ENCODE data around the gene OLFM1. TPM values are rescaled to one million over a fixed set of nuclear protein-coding genes. Genes with fewer than 3 reads are reported as not detected.
"Not testable (repeated sequence)": the region's sequence is repeated elsewhere in the genome, so short reads cannot be mapped to it uniquely, and the experiment has no call there.

Gene OLFM1
- total RNA-seq, 1 experiment from 2014 or later, result not detected

DNA sequence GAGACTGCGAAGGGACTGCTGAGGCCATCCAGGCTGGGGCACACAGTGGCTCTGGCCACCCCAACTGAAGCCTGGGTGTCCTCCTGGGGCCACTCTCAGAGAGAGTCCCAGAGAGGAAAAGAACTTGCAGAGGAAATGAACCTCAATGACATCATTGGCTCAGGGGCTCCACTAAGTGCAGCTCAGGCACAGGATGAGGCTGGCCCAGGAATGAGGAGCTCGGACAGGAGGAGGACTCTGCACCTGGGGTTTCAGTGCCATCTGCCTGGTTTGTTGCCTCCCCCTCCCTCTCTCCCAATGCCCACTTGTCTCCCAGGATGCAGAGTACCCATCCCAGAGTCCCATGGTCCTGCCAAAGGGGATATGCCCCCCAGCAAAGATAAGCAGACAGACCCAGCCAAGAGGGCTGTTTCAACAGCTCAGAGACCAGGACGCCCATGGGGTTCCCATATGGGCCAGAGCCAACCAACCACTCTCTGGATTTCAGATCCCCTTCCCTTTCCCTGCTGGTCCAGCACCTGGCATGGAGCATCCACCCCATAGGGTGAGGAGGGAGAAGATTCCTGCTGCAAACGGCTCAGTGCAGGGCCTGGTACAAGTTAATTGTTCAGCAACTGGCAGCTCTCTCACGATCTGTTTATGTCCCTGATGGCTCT, 26.9 kb upstream of the OLFM1 start:
- no peak for DNase-seq (ENCODE audit: low spot score)

DNA sequence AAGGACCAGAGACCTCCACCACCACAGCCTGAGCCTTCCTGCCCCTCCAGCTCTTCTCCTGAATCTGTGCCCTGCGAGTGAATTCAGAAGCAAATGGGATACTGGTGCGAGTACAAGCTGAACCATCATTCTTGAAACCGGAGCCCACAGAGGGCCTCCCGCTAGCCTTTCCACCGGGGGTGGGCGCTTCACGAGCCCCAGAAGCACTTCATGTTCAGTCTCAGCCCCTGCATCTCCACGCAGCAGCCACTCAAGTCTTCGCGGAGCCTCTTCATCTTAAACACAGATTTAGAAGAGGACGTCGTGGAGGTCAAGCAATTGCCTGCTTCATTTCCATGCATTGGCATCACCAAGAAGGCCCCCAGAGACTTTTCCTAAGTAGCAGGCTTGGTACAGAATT, 26.0 kb upstream of the OLFM1 start:
- no peak for DNase-seq (ENCODE audit: low spot score)

DNA sequence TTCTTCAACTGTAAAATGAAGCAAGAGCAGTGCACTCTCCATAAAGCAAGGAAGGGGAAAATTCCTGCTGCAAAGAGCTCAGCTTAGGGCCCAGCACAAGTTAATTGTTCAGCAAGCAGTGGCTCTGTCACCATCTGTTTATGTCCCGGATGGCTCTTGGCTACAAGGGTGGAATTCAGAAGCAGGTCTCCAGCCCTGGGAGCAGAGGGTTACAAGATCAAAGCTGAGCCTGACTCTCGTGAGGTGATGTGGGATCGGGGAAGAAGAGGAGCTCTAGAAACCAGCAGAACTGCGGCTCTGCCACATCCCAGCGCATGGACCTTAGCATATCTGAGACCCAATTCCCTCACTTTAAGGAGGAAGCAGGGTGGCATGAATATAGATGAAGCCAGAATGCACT, 25.2 kb upstream of the OLFM1 start:
- DNase-seq (ENCODE audit: low spot score), result no peak

GRCh38 chr9:135063466-135063865, 24.0 kb upstream of the OLFM1 start:
- not testable (repeated sequence) for DNase-seq (ENCODE audit: low spot score)

GRCh38 chr9:135063888-135064287, 23.6 kb upstream of the OLFM1 start:
- not testable (repeated sequence) for DNase-seq (ENCODE audit: low spot score)

DNA sequence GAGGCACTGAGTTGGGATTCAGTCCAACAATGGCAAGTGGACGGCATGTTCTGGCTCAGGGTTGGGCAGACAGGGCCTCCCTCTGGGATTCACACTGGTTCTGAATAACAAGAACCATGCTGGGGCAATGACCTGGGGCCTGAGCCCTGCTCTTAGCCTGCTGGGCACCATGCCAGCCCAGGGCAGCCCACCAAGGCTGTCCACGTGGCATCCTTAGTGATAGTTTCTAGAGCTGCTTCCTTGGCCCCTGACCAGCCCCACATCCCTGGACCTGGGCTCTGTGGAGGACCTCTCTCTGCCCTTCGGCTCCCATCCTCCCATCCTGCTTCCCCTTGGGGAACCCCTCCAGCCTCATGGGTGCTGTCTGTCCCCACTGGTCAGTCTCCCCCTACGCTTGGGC, 22.3 kb upstream of the OLFM1 start:
- no peak for DNase-seq (ENCODE audit: low spot score)

DNA sequence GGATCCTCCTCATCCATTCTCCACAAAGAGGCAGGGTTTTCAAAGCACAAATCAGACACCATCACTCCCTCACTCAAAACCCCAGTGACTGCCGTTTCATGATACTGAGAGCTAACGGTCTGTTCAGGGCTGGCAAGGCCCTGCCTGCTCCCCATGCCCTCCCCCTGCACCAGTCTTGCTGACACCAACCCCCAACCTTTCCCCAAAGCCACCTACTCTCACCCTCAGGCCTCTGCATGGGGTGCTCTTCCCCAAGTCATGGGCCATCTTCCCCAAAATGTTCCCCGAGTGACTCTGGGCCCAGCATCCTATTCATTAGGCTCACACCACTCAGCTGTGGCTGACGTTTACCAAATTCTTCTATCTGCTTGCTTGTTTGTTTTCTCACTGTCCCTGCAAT, 21.7 kb upstream of the OLFM1 start:
- no peak for DNase-seq (ENCODE audit: low spot score)

DNA sequence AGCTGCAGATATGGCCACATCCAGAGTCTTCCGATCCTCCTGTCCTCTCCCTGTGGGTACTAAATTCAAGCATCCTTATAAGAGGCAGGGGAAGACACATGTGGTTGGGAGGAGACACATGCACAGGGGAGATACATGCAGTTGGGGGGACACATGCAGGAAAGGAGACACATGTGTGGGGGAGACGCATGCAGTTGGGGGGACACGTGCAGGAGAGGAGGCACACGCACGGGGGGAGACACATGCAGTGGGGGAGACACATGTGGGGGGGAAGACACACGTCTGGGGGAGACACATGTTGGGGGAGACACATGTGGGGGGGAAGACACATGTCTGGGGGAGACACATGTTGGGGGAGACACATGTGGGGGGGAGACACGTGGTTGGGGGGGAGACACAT, 21.2 kb upstream of the OLFM1 start:
- no peak for DNase-seq (ENCODE audit: low spot score)

- no peak for DNase-seq (ENCODE audit: low spot score)
Measured at GRCh38 chr9:135067096-135067710, 20.3 kb upstream of the OLFM1 start.

DNA sequence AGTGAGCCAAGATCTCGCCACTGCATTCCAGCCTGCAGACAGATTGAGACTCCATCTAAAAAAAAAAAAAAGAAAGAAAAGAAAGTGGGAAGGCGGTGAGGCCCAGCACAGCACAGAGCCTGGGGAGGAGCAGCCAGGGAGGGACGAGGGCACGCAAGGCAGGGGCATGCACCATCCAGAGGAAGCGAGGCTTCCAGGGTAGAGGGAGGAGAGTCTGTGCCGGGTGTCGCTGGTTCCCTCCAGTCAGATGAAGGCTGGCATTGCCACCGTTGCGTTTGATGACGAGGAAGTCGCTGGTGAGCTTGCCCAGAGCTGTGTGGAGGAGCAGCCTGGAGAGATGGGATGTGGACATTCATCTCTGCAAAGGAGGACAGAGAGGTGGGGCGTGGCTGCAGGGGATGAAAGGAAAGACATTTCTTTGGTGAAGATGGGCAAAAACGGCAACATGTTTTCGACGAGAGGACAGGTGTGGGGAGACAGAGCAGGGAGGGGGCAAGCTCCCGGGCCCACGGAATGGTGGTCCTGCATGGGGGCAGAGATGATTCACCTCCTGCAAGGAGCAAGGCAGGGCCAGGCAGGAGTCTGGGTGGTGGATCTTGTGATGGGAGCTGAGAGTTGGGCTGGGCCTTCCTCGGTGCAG, 18.6 kb upstream of the OLFM1 start:
- no peak for DNase-seq (ENCODE audit: low spot score)

GRCh38 chr9:135069558-135070197, 17.8 kb upstream of the OLFM1 start:
- DNase-seq (ENCODE audit: low spot score), result no peak

DNA sequence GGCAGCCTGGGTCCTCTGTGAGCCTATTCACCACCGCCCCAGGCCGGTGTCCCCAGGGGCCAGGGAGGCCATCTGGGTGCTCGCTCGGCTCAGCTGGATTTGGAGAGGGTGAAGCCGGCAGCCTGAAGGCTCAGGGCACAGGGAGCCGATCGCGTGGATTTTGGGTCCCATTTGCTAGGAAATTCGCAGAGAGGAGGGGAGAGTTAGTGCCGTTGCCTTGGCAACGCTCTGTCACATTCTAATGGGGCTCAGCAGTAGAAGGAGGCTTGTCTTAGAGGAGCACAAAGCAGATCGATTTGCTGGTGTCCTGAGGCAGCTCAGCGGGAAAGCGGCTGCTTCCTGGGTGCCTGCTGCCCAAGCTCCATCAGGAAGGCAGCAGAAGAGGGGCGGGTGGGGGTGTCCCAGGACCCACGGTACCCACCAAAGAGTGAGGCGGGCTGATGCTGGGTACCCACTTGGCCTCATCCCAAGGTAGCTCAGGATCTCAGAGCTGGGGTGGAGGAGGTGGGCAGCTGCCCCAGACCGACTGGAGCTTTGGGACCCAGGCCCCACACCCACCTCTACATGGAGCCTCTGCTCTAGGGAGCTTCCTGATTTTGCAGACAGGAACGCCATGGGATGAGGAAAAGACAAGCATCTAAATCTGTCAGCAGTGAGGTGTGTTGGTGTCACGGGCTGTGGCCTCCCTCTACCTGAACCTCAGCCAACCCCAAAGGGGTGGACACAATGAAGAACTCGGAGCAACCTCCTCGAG, 17.1 kb upstream of the OLFM1 start:
- DNase-seq (ENCODE audit: low spot score), result no peak

- DNase-seq (ENCODE audit: low spot score), result no peak
Measured at GRCh38 chr9:135070964-135071735, 16.3 kb upstream of the OLFM1 start.

DNA sequence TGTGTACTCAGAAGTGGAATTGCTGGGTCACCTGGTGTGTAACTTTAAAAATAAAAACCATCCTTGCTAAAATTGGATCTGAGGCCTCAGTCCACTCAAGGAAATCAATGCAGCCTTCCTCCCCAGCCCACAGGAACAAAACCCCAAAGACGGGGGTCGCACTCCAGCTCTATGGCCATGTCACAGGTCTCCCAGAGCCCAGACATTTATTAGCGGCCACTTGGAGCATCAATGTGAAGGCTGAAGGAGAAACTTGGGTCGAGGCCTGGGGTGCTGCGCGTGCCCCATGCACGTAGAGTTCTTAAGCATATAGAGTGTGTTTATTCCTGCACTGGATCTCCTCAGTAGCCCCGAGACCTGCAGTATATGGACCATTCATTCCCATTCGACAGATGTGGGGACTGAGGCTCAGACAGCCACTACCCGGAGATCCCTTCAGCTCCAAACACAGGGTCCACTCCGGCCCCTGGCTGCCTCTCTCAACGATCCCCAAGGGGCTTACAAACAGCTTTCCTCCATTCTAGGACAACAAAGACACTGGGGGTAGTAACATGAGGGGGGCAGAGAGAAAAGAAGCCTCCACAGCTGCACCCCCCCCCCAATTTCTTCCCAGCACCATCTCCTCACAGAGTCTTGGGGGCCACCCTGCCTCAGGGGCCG, 14.3 kb upstream of the OLFM1 start:
- DNase-seq (ENCODE audit: low spot score), result no peak

- DNase-seq (ENCODE audit: low spot score), result no peak
Measured at GRCh38 chr9:135073741-135074305, 13.6 kb upstream of the OLFM1 start.

DNA sequence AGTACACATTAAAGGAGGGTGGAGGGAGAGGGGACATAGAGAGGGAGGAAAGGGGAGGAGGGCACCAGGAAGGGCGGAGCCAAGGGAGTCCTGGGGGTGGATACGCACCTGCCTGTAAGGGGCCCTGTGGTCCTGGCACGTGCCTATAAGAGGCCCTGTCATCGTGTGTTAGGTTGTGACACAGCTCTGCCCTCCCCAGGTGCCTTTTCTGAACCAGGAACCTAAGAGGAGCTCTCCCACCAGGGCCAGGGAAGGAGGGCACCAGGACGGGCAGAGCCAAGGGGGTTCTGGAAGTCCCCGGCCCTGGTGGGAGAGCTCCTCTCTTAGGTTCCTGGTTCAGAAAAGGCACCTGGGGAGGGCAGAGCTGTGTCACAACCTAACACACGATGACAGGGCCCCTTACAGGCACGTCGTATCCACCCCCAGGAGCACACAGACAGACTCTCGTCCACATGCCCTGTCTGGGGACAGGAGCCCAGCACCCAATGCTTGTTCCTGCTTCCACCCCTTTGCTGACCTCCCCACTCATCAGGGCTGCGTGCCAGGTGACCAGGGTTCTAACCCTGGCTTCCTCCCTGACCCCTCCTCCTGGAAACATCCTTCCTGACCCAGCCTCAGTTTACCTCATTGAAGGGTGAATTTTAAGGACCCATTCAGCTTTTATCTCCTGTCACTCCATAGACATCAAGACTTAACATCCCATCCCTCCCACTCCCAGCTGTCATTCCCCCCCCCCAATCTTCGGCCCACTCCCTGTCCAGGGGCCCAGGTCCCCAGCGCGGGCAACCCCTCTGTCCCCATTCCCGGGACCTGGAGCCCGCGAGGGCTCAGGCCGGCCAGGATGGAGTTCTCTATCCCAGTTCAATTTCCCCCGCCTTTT, 12.9 kb upstream of the OLFM1 start:
- no peak for DNase-seq (ENCODE audit: low spot score)

DNA sequence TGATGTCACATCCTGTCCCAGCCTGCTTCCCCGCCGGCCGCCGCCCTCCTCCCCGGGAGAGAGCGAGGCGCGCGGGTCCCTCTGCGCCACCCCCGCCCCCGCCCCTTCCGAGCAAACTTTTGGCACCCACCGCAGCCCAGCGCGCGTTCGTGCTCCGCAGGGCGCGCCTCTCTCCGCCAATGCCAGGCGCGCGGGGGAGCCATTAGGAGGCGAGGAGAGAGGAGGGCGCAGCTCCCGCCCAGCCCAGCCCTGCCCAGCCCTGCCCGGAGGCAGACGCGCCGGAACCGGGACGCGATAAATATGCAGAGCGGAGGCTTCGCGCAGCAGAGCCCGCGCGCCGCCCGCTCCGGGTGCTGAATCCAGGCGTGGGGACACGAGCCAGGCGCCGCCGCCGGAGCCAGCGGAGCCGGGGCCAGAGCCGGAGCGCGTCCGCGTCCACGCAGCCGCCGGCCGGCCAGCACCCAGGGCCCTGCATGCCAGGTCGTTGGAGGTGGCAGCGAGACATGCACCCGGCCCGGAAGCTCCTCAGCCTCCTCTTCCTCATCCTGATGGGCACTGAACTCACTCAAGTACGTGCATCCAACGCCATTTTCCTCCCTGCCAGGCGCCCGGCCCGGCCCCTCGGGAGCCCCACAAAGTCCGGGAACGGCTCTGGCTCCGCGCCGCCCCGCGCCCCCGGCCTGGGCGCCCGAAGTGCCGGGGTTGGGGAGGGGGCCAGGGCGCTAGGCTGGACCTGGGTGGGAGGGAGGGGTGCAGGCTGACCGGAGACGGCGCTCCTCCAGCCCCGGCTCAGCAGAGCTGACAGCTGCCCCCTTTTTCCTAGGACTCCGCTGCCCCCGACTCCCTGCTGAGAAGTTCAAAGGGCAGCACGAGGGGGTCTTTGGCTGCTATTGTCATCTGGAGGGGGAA, 12.0 kb upstream of the OLFM1 start:
- DNase-seq (ENCODE audit: low spot score), result no peak

Measured in HT-29 (cell line).